Fibroblast of villous mesenchyme (primary cell): ENCODE measurements around the gene SENP8. TPM values are rescaled to one million over a fixed set of nuclear protein-coding genes. Genes with fewer than 3 reads are reported as not detected.

Experiments used
- DNase-seq: peaks from one replicate; pipeline ENCODE4 v3.0.0-alpha.2; 2010; ENCODE audit warnings: low read depth
- H3K4me3 ChIP-seq: 2 replicates; pipeline ENCODE4 v1.5.1; 2011; ENCODE audit warnings: low read depth, mild to moderate bottlenecking, low read length
- CTCF ChIP-seq: IDR thresholded peaks from 2 replicates; pipeline ENCODE4 v1.5.1; 2012; ENCODE audit warnings: low read depth, mild to moderate bottlenecking, low read length; ENCODE audit not compliant: insufficient read depth
- total RNA-seq: library from RNA; depleted of rRNA; stranded (reverse); fragments of >200 nt; gene quantifications from 2 replicates; pipeline ENCODE4 v1.2.3, GENCODE V29; 2012

The SENP8 gene
- total RNA-seq, 1 donor, result 2.6 TPM

- no peak for DNase-seq
- TF ChIP-seq CTCF, result no peak
- no peak overlapping the region for H3K4me3 ChIP-seq
Measured at GRCh38 chr15:72160696-72161245, 42.6 kb downstream of the SENP8 start.

DNA sequence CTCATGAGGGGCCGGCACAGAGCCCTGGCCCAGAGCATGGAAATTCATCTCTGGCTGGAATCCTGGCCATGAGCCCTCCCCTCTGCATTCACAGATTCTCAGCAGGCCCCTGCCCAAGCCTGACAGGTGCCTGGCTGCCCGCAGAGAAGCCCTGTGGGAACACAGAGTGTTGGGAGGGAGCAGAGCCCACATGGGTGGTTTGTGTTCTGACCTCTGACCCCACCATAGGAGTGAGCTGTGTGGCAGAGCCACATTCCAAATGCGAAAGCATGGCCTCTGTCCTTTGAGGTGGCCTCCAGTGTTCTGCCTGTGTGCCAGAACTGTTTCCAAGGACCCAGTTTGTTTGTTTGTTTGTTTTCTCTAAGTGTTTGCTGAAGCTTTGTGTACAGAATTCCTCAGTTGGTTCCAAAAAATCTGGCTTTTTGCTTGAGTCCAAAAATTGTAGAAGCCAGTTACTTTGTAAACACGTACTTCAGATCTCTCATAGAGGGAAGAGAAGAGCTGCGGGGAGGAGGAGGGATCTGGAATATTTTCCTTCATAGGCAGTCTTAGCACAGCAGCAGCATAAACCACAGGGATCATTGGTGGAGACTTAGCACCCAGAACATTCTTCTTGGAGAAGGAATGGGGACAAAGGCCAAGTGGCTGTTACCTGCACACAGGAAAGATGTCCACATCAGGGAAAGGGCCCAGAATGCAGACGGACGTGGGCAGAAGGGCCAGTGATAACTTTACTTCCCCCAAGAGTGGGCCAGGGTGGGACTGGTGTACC is 43.3 kb downstream of the SENP8 start:
- no peak for TF ChIP-seq CTCF
- no peak for DNase-seq
- H3K4me3 ChIP-seq, result no peak overlapping the region

DNA sequence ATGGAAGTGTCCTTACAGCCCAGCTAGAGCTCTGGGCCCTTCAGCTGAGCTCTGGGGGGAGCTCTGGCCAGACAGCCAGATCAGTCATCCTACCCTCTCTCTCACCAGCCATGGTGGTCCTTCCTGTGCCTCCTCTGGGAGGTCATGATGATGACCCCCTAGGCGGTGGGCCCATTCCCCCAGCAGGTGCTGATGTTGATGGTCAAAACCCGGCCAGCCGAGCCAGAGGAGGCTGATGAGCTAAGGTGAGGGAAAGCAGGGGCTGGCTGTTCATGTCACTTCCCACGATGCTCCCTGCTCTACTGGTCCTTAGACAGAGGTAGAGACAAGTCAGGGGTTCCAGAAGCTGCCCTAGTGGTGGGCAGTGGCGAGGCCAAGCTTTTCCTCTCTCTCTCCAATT is 44.4 kb downstream of the SENP8 start:
- no peak overlapping the region for H3K4me3 ChIP-seq
- DNase-seq, result no peak
- TF ChIP-seq CTCF, result no peak

- DNase-seq, result no peak
- TF ChIP-seq CTCF, result no peak
- no peak overlapping the region for H3K4me3 ChIP-seq
Measured at GRCh38 chr15:72163719-72164118, 45.5 kb downstream of the SENP8 start.

GRCh38 chr15:72166716-72167417 is 48.7 kb downstream of the SENP8 start:
- no peak for DNase-seq
- TF ChIP-seq CTCF, result no peak
- H3K4me3 ChIP-seq, result no peak overlapping the region

GRCh38 chr15:72167445-72167844 is 49.2 kb downstream of the SENP8 start:
- no peak for TF ChIP-seq CTCF
- no peak overlapping the region for H3K4me3 ChIP-seq
- no peak for DNase-seq
